IMR-90 (cell line): ENCODE data around the gene EPB41L4A. TPM values are rescaled to one million over a fixed set of nuclear protein-coding genes. Genes with fewer than 3 reads are reported as not detected.

Experiments
- ATAC-seq: fragments of 200-7000 bp; cut with Tn5 transposase; 2 replicates; pipeline ENCODE4 v1.9.1; 2020; ENCODE audit warnings: low read depth, mild to moderate bottlenecking, moderate library complexity
- BruUV-seq: library from RNA; stranded (reverse); fragments of 400-500 nt; replicated peaks from 2 replicates; lab custom pipeline; 2021; lab: Mats Ljungman, UMichigan
- CTCF ChIA-PET: fragments of 300-600 bp; formaldehyde crosslinking; extraction: SDS; loops from one replicate; lab custom pipeline; 2021; ENCODE audit warnings: antibody characterized with exemption; lab: Yijun Ruan, JAX
- POLR2A ChIA-PET: fragments of 300-600 bp; sonication (Branson Sonifier 250); formaldehyde crosslinking; loops from one replicate; lab custom pipeline; 2022; ENCODE audit warnings: antibody characterized with exemption; ENCODE audit not compliant: unreplicated experiment; lab: Charles Lee
- DNase-seq: peaks from one replicate; pipeline ENCODE4 v3.0.0; 2013
- H2AFZ ChIP-seq: replicated peaks from 2 replicates; pipeline ENCODE3; 2013; ENCODE audit warnings: low read length, mild to moderate bottlenecking; ENCODE audit not compliant: poor library complexity
- H2AK5ac ChIP-seq: 2 replicates; pipeline ENCODE4 v1.6.1; 2013; ENCODE audit warnings: low read depth, low read length, inconsistent platforms
- H2AK9ac ChIP-seq: replicated peaks from 2 replicates; pipeline ENCODE3; 2013; ENCODE audit warnings: mild to moderate bottlenecking, low read depth, low read length, moderate library complexity; ENCODE audit not compliant: poor library complexity
- H2BK120ac ChIP-seq: 2 replicates; pipeline ENCODE4 v1.6.1; 2013; ENCODE audit warnings: low read depth, low read length, inconsistent platforms
- H2BK15ac ChIP-seq: 3 replicates; pipeline ENCODE4 v1.6.1; 2013; ENCODE audit warnings: low read depth, low read length, inconsistent platforms
- H2BK20ac ChIP-seq: 2 replicates; pipeline ENCODE4 v1.6.1; 2013; ENCODE audit warnings: low read depth, mild to moderate bottlenecking, inconsistent platforms, low read length, moderate library complexity
- H2BK5ac ChIP-seq: 2 replicates; pipeline ENCODE4 v1.6.1; 2013; ENCODE audit warnings: mild to moderate bottlenecking, low read depth, low read length, inconsistent platforms; ENCODE audit not compliant: poor library complexity, severe bottlenecking
- H3K14ac ChIP-seq: replicated peaks from 2 replicates; pipeline ENCODE4 v1.6.1; 2013; ENCODE audit warnings: low read depth, low read length, inconsistent platforms
- H3K18ac ChIP-seq: 2 replicates; pipeline ENCODE4 v1.6.1; 2013; ENCODE audit warnings: low read depth, low read length, control low read depth
- H3K23ac ChIP-seq: 2 replicates; pipeline ENCODE4 v1.6.1; 2013; ENCODE audit warnings: low read depth, low read length, inconsistent platforms
- H3K27ac ChIP-seq: 2 replicates; pipeline ENCODE4 v1.5.1; 2013; ENCODE audit warnings: mild to moderate bottlenecking, control low read depth, low read length; ENCODE audit not compliant: insufficient read depth
- H3K27me3 ChIP-seq: 2 replicates; pipeline ENCODE4 v1.6.1; 2013; ENCODE audit warnings: low read length; ENCODE audit not compliant: control insufficient read depth, insufficient read depth
- H3K36me3 ChIP-seq: 2 replicates; pipeline ENCODE4 v1.6.1; 2013; ENCODE audit warnings: low read length, mixed read lengths; ENCODE audit not compliant: control insufficient read depth, insufficient read depth
- H3K4ac ChIP-seq: 2 replicates; pipeline ENCODE4 v1.6.1; 2013; ENCODE audit warnings: low read depth, low read length, inconsistent platforms
- H3K4me1 ChIP-seq: 2 replicates; pipeline ENCODE4 v1.6.1; 2013; ENCODE audit warnings: low read length, mixed read lengths; ENCODE audit not compliant: control insufficient read depth, insufficient read depth
- H3K4me2 ChIP-seq: 2 replicates; pipeline ENCODE4 v1.6.1; 2013; ENCODE audit warnings: low read depth, mild to moderate bottlenecking, control low read depth, low read length, moderate library complexity
- H3K4me3 ChIP-seq: 2 replicates; pipeline ENCODE4 v1.5.1; 2013; ENCODE audit warnings: low read depth, mild to moderate bottlenecking, control low read depth, low read length, moderate library complexity; ENCODE audit not compliant: insufficient read depth
- H3K56ac ChIP-seq: 2 replicates; pipeline ENCODE4 v1.6.1; 2013; ENCODE audit warnings: low read length, inconsistent platforms; ENCODE audit not compliant: insufficient read depth; ENCODE audit errors: extremely low read depth
- H3K79me1 ChIP-seq, 2 experiments: 2 replicates each; pipeline ENCODE4 v1.6.1; 2013; ENCODE audit warnings: low read length in 2 of 2, inconsistent platforms in 1 of 2, low read depth in 1 of 2
- H3K9ac ChIP-seq: 2 replicates; pipeline ENCODE4 v1.6.1; 2013; ENCODE audit warnings: low read depth, low read length, control low read depth
- H3K9me1 ChIP-seq: 2 replicates; pipeline ENCODE4 v1.6.1; 2013; ENCODE audit warnings: low read length, inconsistent platforms; ENCODE audit not compliant: insufficient read depth
- H3K9me3 ChIP-seq: 2 replicates; pipeline ENCODE4 v1.6.1; 2013; ENCODE audit warnings: low read length; ENCODE audit not compliant: control insufficient read depth, insufficient read depth
- H4K20me1 ChIP-seq: 2 replicates; pipeline ENCODE4 v1.6.1; 2013; ENCODE audit warnings: low read length, inconsistent platforms; ENCODE audit not compliant: insufficient read depth
- H4K5ac ChIP-seq: 2 replicates; pipeline ENCODE4 v1.6.1; 2013; ENCODE audit warnings: mild to moderate bottlenecking, low read depth, low read length, control low read depth
- H4K8ac ChIP-seq, 2 experiments: 2 replicates each; pipeline ENCODE4 v1.6.1; 2013; ENCODE audit warnings: low read depth in 2 of 2, low read length in 2 of 2, control low read depth in 1 of 2, inconsistent platforms in 1 of 2
- H4K91ac ChIP-seq: 2 replicates; pipeline ENCODE4 v1.6.1; 2013; ENCODE audit warnings: low read depth, low read length, inconsistent platforms; ENCODE audit not compliant: insufficient read depth
- BHLHE40 ChIP-seq: fragments of 150-350 bp; IDR thresholded peaks from 2 replicates; pipeline ENCODE4 v1.6.1; 2016; ENCODE audit warnings: mild to moderate bottlenecking, low read depth, low read length
- CEBPB ChIP-seq: IDR thresholded peaks from 2 replicates; pipeline ENCODE4 v1.6.1; 2012; ENCODE audit warnings: low read depth, low read length, improper control_type of control experiment
- CHD1 ChIP-seq: IDR thresholded peaks from 2 replicates; pipeline ENCODE4 v1.6.1; 2012; ENCODE audit warnings: low read depth, low read length, improper control_type of control experiment
- FOS ChIP-seq: fragments of 150-350 bp; IDR thresholded peaks from 2 replicates; pipeline ENCODE4 v1.6.1; 2016; ENCODE audit warnings: low read depth, low read length
- MAFK ChIP-seq: IDR thresholded peaks from 2 replicates; pipeline ENCODE4 v1.6.1; 2012; ENCODE audit warnings: low read depth, low read length, improper control_type of control experiment
- MAZ ChIP-seq: IDR thresholded peaks from 2 replicates; pipeline ENCODE4 v1.6.1; 2012; ENCODE audit warnings: low read depth, mild to moderate bottlenecking, low read length, improper control_type of control experiment, moderate library complexity, borderline replicate concordance
- MXI1 ChIP-seq: IDR thresholded peaks from 2 replicates; pipeline ENCODE4 v1.6.1; 2012; ENCODE audit warnings: low read depth, mild to moderate bottlenecking, low read length, moderate library complexity, borderline replicate concordance
- NFE2L2 ChIP-seq: fragments of 150-350 bp; IDR thresholded peaks from 2 replicates; pipeline ENCODE4 v1.6.1; 2016; ENCODE audit warnings: low read depth, mild to moderate bottlenecking, low read length
- POLR2A ChIP-seq: IDR thresholded peaks from 2 replicates; pipeline ENCODE4 v1.6.1; 2012; ENCODE audit warnings: mild to moderate bottlenecking, low read depth, low read length
- RAD21 ChIP-seq: IDR thresholded peaks from 2 replicates; pipeline ENCODE4 v1.6.1; 2012; ENCODE audit warnings: low read length, improper control_type of control experiment
- RCOR1 ChIP-seq: IDR thresholded peaks from 2 replicates; pipeline ENCODE4 v1.6.1; 2012; ENCODE audit warnings: mild to moderate bottlenecking, low read length, improper control_type of control experiment; ENCODE audit not compliant: insufficient replicate concordance
- RFX5 ChIP-seq: IDR thresholded peaks from 2 replicates; pipeline ENCODE4 v1.8.0; 2012; ENCODE audit warnings: low read depth, mild to moderate bottlenecking, low read length, moderate library complexity
- SMC3 ChIP-seq: fragments of 150-350 bp; IDR thresholded peaks from 2 replicates; pipeline ENCODE4 v1.6.1; 2016; ENCODE audit warnings: low read depth, mild to moderate bottlenecking, antibody characterized with exemption, low read length, moderate library complexity
- dilution Hi-C: fragments of 300-500 bp; cut with HindIII; formaldehyde crosslinking; loops from one replicate; pipeline ENCODE4 v1.14.3; 2018; ENCODE audit warnings: low sequenced_read_pairs; ENCODE audit not compliant: unreplicated experiment
- in situ Hi-C: fragments of 300-500 bp; cut with MboI; formaldehyde crosslinking; loops from 3 replicates; pipeline ENCODE4 v1.14.3; 2019; ENCODE audit warnings: low sequenced_read_pairs, inconsistent platforms, mixed read lengths
- intact Hi-C: fragments of 100-400 bp; cut with micrococcal nuclease; formaldehyde crosslinking; loops from 2 replicates; pipeline ENCODE4 v1.10.0; 2022
- polyA plus RNA-seq, 3 experiments: library from polyadenylated mRNA; depleted of rRNA; stranded (reverse); fragments of >200 nt; gene quantifications; 2 replicates each; pipeline ENCODE4 v1.2.3, GENCODE V29; 2012; ENCODE audit warnings: low replicate concordance in 1 of 3
- total RNA-seq: library from RNA; depleted of rRNA; stranded (reverse); fragments of >200 nt; gene quantifications from 2 replicates; pipeline ENCODE4 v1.2.3, GENCODE V29; 2012
- TF ChIP-seq, protein P1 (sequence below): fragments of 150-350 bp; IDR thresholded peaks from 2 replicates; pipeline ENCODE4 v1.6.1; 2016; ENCODE audit warnings: low read depth, mild to moderate bottlenecking, low read length, moderate library complexity, borderline replicate concordance
- TF ChIP-seq, protein P2 (sequence below): fragments of 150-350 bp; IDR thresholded peaks from 2 replicates; pipeline ENCODE4 v1.6.1; 2017; ENCODE audit warnings: mild to moderate bottlenecking, antibody characterized with exemption, low read length, low read depth
- TF ChIP-seq, protein P3 (sequence below): conservative IDR thresholded peaks from 2 replicates; pipeline ENCODE4 v1.5.1; 2012; ENCODE audit warnings: mild to moderate bottlenecking, low read depth, low read length, improper control_type of control experiment

The EPB41L4A gene
- total and polyA plus RNA-seq, 2 of the 4 experiments (the other 2 are of a cell fraction): under 0.01 to 0.02 TPM

DNA sequence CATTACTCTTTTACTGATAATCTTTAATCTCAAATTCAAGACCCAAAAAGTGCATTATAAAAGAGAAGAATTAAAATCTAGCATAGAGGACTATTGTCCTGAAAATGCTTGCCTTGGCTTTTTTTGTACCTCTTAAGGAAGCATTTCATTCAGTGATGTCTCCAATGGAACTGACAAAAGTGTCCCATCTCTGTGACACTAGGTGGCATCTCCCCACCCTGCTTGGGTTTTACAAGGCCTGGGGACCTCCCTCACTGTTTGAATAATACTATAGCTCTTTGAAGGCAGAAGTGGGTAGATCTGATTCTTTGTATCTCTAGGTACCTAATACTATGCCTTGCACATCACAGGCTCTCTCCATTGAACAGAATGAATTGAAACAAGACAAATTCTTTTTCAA, 180.6 kb downstream of the EPB41L4A start:
- no peak overlapping the region for H2BK120ac ChIP-seq

More for the DNA sequence above, 180.6 kb downstream of the EPB41L4A start:
- H3K18ac ChIP-seq: no peak overlapping the region
- H4K8ac ChIP-seq: no peak overlapping the region
- intact Hi-C loops: no loop called here
- dilution Hi-C loops: no loop called here
- POLR2A ChIA-PET: no interaction called here
- no peak for ATAC-seq
- no peak overlapping the region for H3K4me3 ChIP-seq
- CTCF ChIA-PET: interaction anchor here (1.2 to 1.4 kb wide), 2 partner anchors 10 to 17 kb away, joined by 3 to 5 read pairs; no protein-coding TSS in a partner anchor
- no peak overlapping the region for H4K5ac ChIP-seq
- no peak overlapping the region for H2BK5ac ChIP-seq
- no peaks in the 10 kb centered on the region for H3K9me1 ChIP-seq
- no peak overlapping the region for H4K91ac ChIP-seq
- H3K23ac ChIP-seq: no peak overlapping the region
- H3K79me1 ChIP-seq: no peaks in the 10 kb centered on the region; a peak in 1 of 4 replicates
- no peak overlapping the region for H2AK9ac ChIP-seq
- no peaks in the 10 kb centered on the region for H3K9me3 ChIP-seq
- no peak overlapping the region for H3K4me2 ChIP-seq
- H4K20me1 ChIP-seq: no peaks in the 10 kb centered on the region
- H2BK20ac ChIP-seq: no peak overlapping the region
- BruUV-seq: no TSS peak
- H3K56ac ChIP-seq: no peak overlapping the region
- no peak overlapping the region for H2AK5ac ChIP-seq
- H3K27ac ChIP-seq: no peak overlapping the region
- H3K4me1 ChIP-seq: no peaks in the 10 kb centered on the region
- no peak overlapping the region for H3K14ac ChIP-seq
- DNase-seq: no peak
- no peak overlapping the region for H3K4ac ChIP-seq
- H2AFZ ChIP-seq: no peak overlapping the region
- H2BK15ac ChIP-seq: no peak overlapping the region
- in situ Hi-C loops: no loop called here
- no peaks in the 10 kb centered on the region for H3K36me3 ChIP-seq
- no peaks in the 10 kb centered on the region for H3K27me3 ChIP-seq
- no peak overlapping the region for H3K9ac ChIP-seq
- no peak for TF ChIP-seq RAD21
- TF ChIP-seq, protein P1, sequence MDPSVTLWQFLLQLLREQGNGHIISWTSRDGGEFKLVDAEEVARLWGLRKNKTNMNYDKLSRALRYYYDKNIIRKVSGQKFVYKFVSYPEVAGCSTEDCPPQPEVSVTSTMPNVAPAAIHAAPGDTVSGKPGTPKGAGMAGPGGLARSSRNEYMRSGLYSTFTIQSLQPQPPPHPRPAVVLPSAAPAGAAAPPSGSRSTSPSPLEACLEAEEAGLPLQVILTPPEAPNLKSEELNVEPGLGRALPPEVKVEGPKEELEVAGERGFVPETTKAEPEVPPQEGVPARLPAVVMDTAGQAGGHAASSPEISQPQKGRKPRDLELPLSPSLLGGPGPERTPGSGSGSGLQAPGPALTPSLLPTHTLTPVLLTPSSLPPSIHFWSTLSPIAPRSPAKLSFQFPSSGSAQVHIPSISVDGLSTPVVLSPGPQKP: no peak
- no peak for TF ChIP-seq MXI1
- no peak for TF ChIP-seq CHD1
- TF ChIP-seq MAZ: no peak
- no peak for TF ChIP-seq SMC3
- no peak for TF ChIP-seq CEBPB
- TF ChIP-seq BHLHE40: no peak
- TF ChIP-seq RCOR1: no peak
- TF ChIP-seq MAFK: no peak
- TF ChIP-seq POLR2A: no peak
- no peak for TF ChIP-seq RFX5
- no peak for TF ChIP-seq NFE2L2
- no peak for TF ChIP-seq FOS
- TF ChIP-seq, protein P2, sequence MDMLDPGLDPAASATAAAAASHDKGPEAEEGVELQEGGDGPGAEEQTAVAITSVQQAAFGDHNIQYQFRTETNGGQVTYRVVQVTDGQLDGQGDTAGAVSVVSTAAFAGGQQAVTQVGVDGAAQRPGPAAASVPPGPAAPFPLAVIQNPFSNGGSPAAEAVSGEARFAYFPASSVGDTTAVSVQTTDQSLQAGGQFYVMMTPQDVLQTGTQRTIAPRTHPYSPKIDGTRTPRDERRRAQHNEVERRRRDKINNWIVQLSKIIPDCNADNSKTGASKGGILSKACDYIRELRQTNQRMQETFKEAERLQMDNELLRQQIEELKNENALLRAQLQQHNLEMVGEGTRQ: no peak
- TF ChIP-seq, protein P3, sequence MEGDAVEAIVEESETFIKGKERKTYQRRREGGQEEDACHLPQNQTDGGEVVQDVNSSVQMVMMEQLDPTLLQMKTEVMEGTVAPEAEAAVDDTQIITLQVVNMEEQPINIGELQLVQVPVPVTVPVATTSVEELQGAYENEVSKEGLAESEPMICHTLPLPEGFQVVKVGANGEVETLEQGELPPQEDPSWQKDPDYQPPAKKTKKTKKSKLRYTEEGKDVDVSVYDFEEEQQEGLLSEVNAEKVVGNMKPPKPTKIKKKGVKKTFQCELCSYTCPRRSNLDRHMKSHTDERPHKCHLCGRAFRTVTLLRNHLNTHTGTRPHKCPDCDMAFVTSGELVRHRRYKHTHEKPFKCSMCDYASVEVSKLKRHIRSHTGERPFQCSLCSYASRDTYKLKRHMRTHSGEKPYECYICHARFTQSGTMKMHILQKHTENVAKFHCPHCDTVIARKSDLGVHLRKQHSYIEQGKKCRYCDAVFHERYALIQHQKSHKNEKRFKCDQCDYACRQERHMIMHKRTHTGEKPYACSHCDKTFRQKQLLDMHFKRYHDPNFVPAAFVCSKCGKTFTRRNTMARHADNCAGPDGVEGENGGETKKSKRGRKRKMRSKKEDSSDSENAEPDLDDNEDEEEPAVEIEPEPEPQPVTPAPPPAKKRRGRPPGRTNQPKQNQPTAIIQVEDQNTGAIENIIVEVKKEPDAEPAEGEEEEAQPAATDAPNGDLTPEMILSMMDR: no peak
